Activated naive CD8-positive, alpha-beta T cell treated with anti-CD3 and anti-CD28 coated beads, Interleukin-2, amount 10 ng/mL, durations not matched to agents 7 days and 5 days (primary cell): ENCODE measurements around the gene CNOT10. TPM values are rescaled to one million over a fixed set of nuclear protein-coding genes. Genes with fewer than 3 reads are reported as not detected.
"Not testable (repeated sequence)": the region's sequence is repeated elsewhere in the genome, so short reads cannot be mapped to it uniquely, and the experiment has no call there.

Experiments used
- ATAC-seq: fragments of 150-1000 bp; cut with Tn5 transposase; one replicate; pipeline ENCODE4 v1.10.0; 2021; ENCODE audit warnings: low read depth, moderate library complexity
- POLR2A ChIA-PET: fragments of 350-600 bp; sonication (Branson Sonifier 250); formaldehyde crosslinking; loops from one replicate; lab custom pipeline; 2021; ENCODE audit warnings: antibody characterized with exemption; lab: Charles Lee
- DNase-seq: peaks from one replicate; pipeline ENCODE4 v3.0.0; 2021
- H3K27ac Mint-ChIP-seq: one replicate; pipeline ENCODE4 v1.8.0; 2022; ENCODE audit warnings: mild to moderate bottlenecking, mixed read lengths
- H3K27me3 Mint-ChIP-seq: one replicate; pipeline ENCODE4 v1.8.0; 2022; ENCODE audit warnings: mild to moderate bottlenecking, moderate library complexity, mixed read lengths
- H3K36me3 Mint-ChIP-seq: one replicate; pipeline ENCODE4 v1.8.0; 2021; ENCODE audit warnings: mild to moderate bottlenecking, mixed read lengths
- H3K4me1 Mint-ChIP-seq: one replicate; pipeline ENCODE4 v1.8.0; 2021; ENCODE audit warnings: mixed read lengths
- H3K4me3 Mint-ChIP-seq: one replicate; pipeline ENCODE4 v1.8.0; 2022; ENCODE audit warnings: mild to moderate bottlenecking, moderate library complexity, mixed read lengths
- H3K9me3 Mint-ChIP-seq: one replicate; pipeline ENCODE4 v1.8.0; 2021; ENCODE audit warnings: mixed read lengths
- total RNA-seq, 2 experiments: library from RNA; stranded (reverse); gene quantifications; one replicate each; pipeline ENCODE4 v1.2.3, GENCODE V29; 2021

The CNOT10 gene
- total RNA-seq, 2 experiments from 2014 or later: 56.0 to 62.9 TPM

- POLR2A ChIA-PET: no interaction called here
- no peak overlapping the region for H3K27ac Mint-ChIP-seq
- H3K4me3 Mint-ChIP-seq: no peak overlapping the region
- H3K27me3 Mint-ChIP-seq: no peaks in the 10 kb centered on the region
- no peaks in the 10 kb centered on the region for H3K4me1 Mint-ChIP-seq
- peaks cover 14% of the 10 kb centered on the region for H3K36me3 Mint-ChIP-seq
- no peaks in the 10 kb centered on the region for H3K9me3 Mint-ChIP-seq
- DNase-seq: no peak
- ATAC-seq: no peak
Observed at GRCh38 chr3:32734756-32735155, 49.8 kb downstream of the CNOT10 start.

DNA sequence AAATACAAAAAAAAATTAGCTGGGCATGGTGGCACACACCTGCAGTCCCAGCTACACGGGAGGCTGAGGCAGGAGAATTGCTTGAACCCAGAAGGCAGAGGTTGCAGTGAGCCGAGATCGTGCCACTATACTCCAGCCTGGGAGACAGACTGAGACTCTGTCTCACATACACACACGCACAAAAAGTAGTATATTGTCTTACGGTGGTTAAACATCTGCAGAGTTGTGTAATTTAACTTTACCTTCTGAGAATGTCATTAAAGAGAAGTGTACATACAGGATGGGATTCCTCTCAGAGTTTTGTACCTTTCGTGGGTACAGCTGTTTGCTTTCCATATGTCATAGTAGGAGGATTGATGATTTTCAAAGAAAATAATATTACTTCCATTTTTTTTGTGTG, 58.5 kb downstream of the CNOT10 start:
- H3K9me3 Mint-ChIP-seq, H3K4me1 Mint-ChIP-seq, H3K27ac Mint-ChIP-seq, H3K4me3 Mint-ChIP-seq, H3K27me3 Mint-ChIP-seq, ATAC-seq, DNase-seq, POLR2A ChIA-PET: not testable (repeated sequence)
- H3K36me3 Mint-ChIP-seq: peaks cover 11% of the 10 kb centered on the region

- Mint-ChIP-seq H3K9me3 (no peaks in the 10 kb centered on the region), H3K36me3 (peaks cover 13% of the 10 kb centered on the region), H3K4me1 (no peaks in the 10 kb centered on the region), H3K27me3 (no peaks in the 10 kb centered on the region), H3K27ac (no peak overlapping the region), H3K4me3 (no peak overlapping the region)
- no peak for ATAC-seq
- POLR2A ChIA-PET: no interaction called here
- DNase-seq: no peak
Observed at GRCh38 chr3:32743934-32744333, 58.9 kb downstream of the CNOT10 start.

- H3K4me3 Mint-ChIP-seq: no peak overlapping the region
- H3K27me3 Mint-ChIP-seq: no peaks in the 10 kb centered on the region
- no peaks in the 10 kb centered on the region for H3K9me3 Mint-ChIP-seq
- peaks cover 2% of the 10 kb centered on the region for H3K4me1 Mint-ChIP-seq
- H3K36me3 Mint-ChIP-seq: peaks cover 17% of the 10 kb centered on the region
- DNase-seq: no peak
- no peak overlapping the region for H3K27ac Mint-ChIP-seq
- POLR2A ChIA-PET: no interaction called here
- no peak for ATAC-seq
Observed at GRCh38 chr3:32751377-32751776, 66.4 kb downstream of the CNOT10 start.

DNA sequence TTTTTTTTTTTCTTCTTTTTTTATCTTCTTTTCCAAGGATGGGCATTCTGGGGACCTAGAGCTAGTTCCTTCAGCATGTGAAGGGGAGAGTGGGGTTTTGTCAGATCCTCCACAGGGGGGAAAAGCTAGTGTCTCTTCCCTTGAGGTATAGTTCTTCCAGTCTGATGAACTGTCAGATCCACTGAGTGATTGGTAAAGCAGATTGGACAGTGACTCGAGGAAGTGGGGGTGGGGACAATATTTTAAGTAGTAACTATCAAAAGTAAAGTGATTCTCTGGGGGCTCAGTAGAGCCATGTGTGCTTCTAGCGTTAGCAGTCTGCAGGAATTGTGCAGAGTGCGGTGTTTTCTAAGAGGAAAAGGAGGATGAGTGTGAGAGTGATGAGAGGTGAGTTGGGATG, 70.8 kb downstream of the CNOT10 start:
- no peak overlapping the region for H3K4me3 Mint-ChIP-seq
- no peak overlapping the region for H3K27ac Mint-ChIP-seq

GRCh38 chr3:32757618-32758374, 72.8 kb downstream of the CNOT10 start:
- H3K36me3 Mint-ChIP-seq: peaks cover 12% of the 10 kb centered on the region
- H3K27me3 Mint-ChIP-seq: no peaks in the 10 kb centered on the region
- DNase-seq (no peak), ATAC-seq (peak; percentile 52)
- peaks cover 20% of the 10 kb centered on the region for H3K4me1 Mint-ChIP-seq
- POLR2A ChIA-PET: no interaction called here
- H3K27ac Mint-ChIP-seq: peak overlapping the region; percentile 44
- H3K9me3 Mint-ChIP-seq: no peaks in the 10 kb centered on the region
- H3K4me3 Mint-ChIP-seq: no peak overlapping the region

More for the DNA sequence above, 70.8 kb downstream of the CNOT10 start:
- Mint-ChIP-seq H3K9me3 (no peaks in the 10 kb centered on the region), H3K27me3 (no peaks in the 10 kb centered on the region), H3K36me3 (peaks cover 14% of the 10 kb centered on the region), H3K4me1 (peaks cover 20% of the 10 kb centered on the region)
- POLR2A ChIA-PET: interaction anchor here (0.7 kb wide), 1 partner anchor 465 kb away, joined by 7 read pairs; no protein-coding TSS in a partner anchor
- no peak for DNase-seq
- no peak for ATAC-seq

GRCh38 chr3:32758375-32758753, 73.4 kb downstream of the CNOT10 start:
- peaks cover 8% of the 10 kb centered on the region for H3K36me3 Mint-ChIP-seq
- no peaks in the 10 kb centered on the region for H3K27me3 Mint-ChIP-seq
- peak overlapping the region; percentile 44 for H3K27ac Mint-ChIP-seq
- ATAC-seq (peak; percentile 50), DNase-seq (no peak)
- H3K4me1 Mint-ChIP-seq: peaks cover 20% of the 10 kb centered on the region
- H3K9me3 Mint-ChIP-seq: no peaks in the 10 kb centered on the region
- no peak overlapping the region for H3K4me3 Mint-ChIP-seq
- POLR2A ChIA-PET: no interaction called here

DNA sequence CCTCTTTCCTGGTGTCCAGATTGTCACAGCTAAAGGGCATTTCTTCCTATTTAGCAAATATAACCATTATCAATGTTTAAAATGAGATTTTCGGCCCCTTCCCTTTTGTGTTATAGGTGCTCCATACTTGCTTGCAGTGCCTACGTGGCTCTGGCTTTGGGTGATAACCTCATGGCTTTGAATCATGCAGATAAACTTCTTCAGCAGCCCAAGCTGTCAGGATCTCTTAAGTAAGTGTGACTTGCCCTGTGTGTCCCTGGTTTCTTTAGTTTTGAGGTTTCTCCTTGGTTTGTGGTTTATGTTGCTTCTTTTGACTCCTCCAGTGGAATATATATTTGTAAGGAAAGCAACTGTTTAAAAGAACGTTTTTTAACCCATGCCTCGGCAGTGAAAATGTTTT, 74.4 kb downstream of the CNOT10 start:
- peaks cover 8% of the 10 kb centered on the region for H3K36me3 Mint-ChIP-seq
- peaks cover 20% of the 10 kb centered on the region for H3K4me1 Mint-ChIP-seq
- no peaks in the 10 kb centered on the region for H3K9me3 Mint-ChIP-seq
- H3K27me3 Mint-ChIP-seq: no peaks in the 10 kb centered on the region
- DNase-seq (no peak), ATAC-seq (no peak)
- POLR2A ChIA-PET: no interaction called here
- no peak overlapping the region for H3K4me3 Mint-ChIP-seq
- H3K27ac Mint-ChIP-seq: no peak overlapping the region

DNA sequence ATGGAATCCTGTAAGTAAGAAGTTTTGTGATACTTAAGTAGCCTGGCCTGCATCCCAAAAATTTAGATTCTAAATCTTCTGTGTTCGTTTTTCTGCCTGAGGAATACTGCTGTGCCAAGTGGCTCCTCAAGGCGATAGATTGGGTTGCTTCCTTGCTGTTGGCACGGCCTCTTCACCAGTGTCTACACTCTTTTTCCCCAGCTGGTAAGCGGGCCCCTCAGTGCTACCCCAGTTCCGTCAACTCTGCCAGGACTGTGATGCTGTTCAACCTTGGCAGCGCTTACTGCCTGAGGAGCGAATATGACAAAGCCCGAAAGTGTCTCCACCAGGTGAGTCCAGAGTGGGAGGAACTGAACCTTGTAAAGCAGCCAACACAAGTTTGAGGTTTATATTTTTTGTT, 79.5 kb downstream of the CNOT10 start:
- H3K27me3 Mint-ChIP-seq: no peaks in the 10 kb centered on the region
- H3K27ac Mint-ChIP-seq: no peak overlapping the region
- ATAC-seq (no peak), DNase-seq (no peak)
- no peaks in the 10 kb centered on the region for H3K9me3 Mint-ChIP-seq
- POLR2A ChIA-PET: no interaction called here
- H3K4me3 Mint-ChIP-seq: no peak overlapping the region
- H3K36me3 Mint-ChIP-seq: peaks cover 5% of the 10 kb centered on the region
- H3K4me1 Mint-ChIP-seq: peaks cover under 1% of the 10 kb centered on the region

- Mint-ChIP-seq H3K27ac (no peak overlapping the region), H3K36me3 (peaks cover 8% of the 10 kb centered on the region), H3K9me3 (no peaks in the 10 kb centered on the region), H3K4me1 (peaks cover 5% of the 10 kb centered on the region), H3K4me3 (no peak overlapping the region), H3K27me3 (no peaks in the 10 kb centered on the region)
- ATAC-seq (no peak), DNase-seq (no peak)
- POLR2A ChIA-PET: no interaction called here
Observed at GRCh38 chr3:32778389-32778788, 93.4 kb downstream of the CNOT10 start.

- H3K27ac Mint-ChIP-seq: no peak overlapping the region
- H3K4me1 Mint-ChIP-seq: peaks cover 5% of the 10 kb centered on the region
- no peak for ATAC-seq
- POLR2A ChIA-PET: interaction anchor here (0.6 kb wide), 1 partner anchor 67 kb away, joined by 4 read pairs; no protein-coding TSS in a partner anchor
- peak overlapping the region; percentile 90 for H3K4me3 Mint-ChIP-seq
- H3K9me3 Mint-ChIP-seq: no peaks in the 10 kb centered on the region
- H3K27me3 Mint-ChIP-seq: no peaks in the 10 kb centered on the region
- H3K36me3 Mint-ChIP-seq: peaks cover 4% of the 10 kb centered on the region
- no peak for DNase-seq
Observed at GRCh38 chr3:32780071-32780734, 95.2 kb downstream of the CNOT10 start.

GRCh38 chr3:32780735-32781210, 95.8 kb downstream of the CNOT10 start:
- no peak for ATAC-seq
- H3K4me3 Mint-ChIP-seq: peak overlapping the region; percentile 90
- H3K27ac Mint-ChIP-seq: no peak overlapping the region
- H3K36me3 Mint-ChIP-seq: peaks cover 4% of the 10 kb centered on the region
- no peaks in the 10 kb centered on the region for H3K9me3 Mint-ChIP-seq
- DNase-seq: no peak
- peaks cover 5% of the 10 kb centered on the region for H3K4me1 Mint-ChIP-seq
- POLR2A ChIA-PET: no interaction called here
- H3K27me3 Mint-ChIP-seq: no peaks in the 10 kb centered on the region

DNA sequence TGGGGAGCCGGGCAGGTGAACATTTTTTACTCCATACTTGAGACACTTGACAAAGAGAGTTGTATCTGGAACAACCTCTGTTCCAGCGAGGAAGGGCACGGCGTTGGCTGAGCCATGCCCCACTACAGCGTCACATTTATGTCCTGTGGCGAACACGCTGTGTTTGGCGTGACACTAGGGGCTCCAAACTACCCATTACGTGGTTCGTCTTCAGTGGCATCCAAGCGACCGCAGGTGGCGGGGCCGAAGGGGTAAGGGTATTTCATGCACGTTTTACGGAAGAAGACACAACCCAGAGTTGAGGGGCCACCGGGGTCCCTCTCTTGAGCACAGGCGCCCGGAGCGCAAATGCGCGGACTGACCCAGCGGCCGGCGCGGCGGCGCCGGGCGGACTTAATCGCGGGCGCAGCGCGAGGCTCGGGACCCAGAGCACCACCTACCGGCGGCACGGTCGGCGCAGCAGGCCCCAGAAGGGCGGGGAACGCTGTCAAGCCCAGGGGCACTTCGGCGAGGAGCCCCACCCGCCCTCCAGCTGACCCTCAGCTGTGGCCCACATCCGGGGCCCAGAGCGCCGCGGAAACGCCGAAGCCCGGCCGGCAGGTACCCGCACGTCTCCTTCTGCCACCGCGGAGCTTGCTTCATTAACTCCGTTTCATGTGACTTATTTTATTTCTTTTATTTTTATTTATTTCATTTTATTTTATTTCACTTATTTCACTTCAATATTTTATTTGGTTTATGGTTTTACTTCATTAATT, 96.4 kb downstream of the CNOT10 start:
- peaks cover 5% of the 10 kb centered on the region for H3K4me1 Mint-ChIP-seq
- peak overlapping the region; percentile 90 for H3K4me3 Mint-ChIP-seq
- no peaks in the 10 kb centered on the region for H3K9me3 Mint-ChIP-seq
- ATAC-seq (peak; percentile 93), DNase-seq (peak; percentile 83)
- H3K27me3 Mint-ChIP-seq: no peaks in the 10 kb centered on the region
- POLR2A ChIA-PET: no interaction called here
- peak overlapping the region; percentile 3 for H3K27ac Mint-ChIP-seq
- peaks cover 2% of the 10 kb centered on the region for H3K36me3 Mint-ChIP-seq
